Fibroblast of lung (primary cell): Measurements from ENCODE around the gene DLK2. TPM values are rescaled to one million over a fixed set of nuclear protein-coding genes. Genes with fewer than 3 reads are reported as not detected.

Experiments used
- DNase-seq, 2 donors: peaks; one replicate each; pipeline versions ENCODE4 v3.0.0 to v3.0.0-alpha.2; 2010; ENCODE audit warnings: low read depth in 2 of 2
- H2AFZ ChIP-seq: 2 replicates; pipeline ENCODE4 v1.5.1; 2012; ENCODE audit warnings: low read length, control low read depth, inconsistent platforms
- H3K27ac ChIP-seq: 2 replicates; pipeline ENCODE4 v1.5.1; 2011; ENCODE audit warnings: low read length, control low read depth; ENCODE audit not compliant: insufficient read depth
- H3K27me3 ChIP-seq: 2 replicates; pipeline ENCODE4 v1.5.1; 2011; ENCODE audit warnings: mild to moderate bottlenecking, low read length; ENCODE audit not compliant: control insufficient read depth, insufficient read depth
- H3K36me3 ChIP-seq: 2 replicates; pipeline ENCODE4 v1.5.1; 2011; ENCODE audit warnings: low read length; ENCODE audit not compliant: control insufficient read depth, insufficient read depth
- H3K4me1 ChIP-seq: 2 replicates; pipeline ENCODE4 v1.5.1; 2011; ENCODE audit warnings: low read length; ENCODE audit not compliant: control insufficient read depth, insufficient read depth; ENCODE audit errors: extremely low read depth
- H3K4me2 ChIP-seq: 2 replicates; pipeline ENCODE4 v1.5.1; 2011; ENCODE audit warnings: low read length, control low read depth; ENCODE audit not compliant: insufficient read depth; ENCODE audit errors: extremely low read depth
- H3K4me3 ChIP-seq, 4 experiments: fragments of 200-600 bp in 1 of 4; sonication (generic) in 1 of 4; replicated peaks in 1 of 4; 2 replicates each; pipeline ENCODE4 v1.5.1; 2011 to 2016; ENCODE audit warnings: low read length in 4 of 4, low read depth in 3 of 4, mild to moderate bottlenecking in 3 of 4, control low read depth in 2 of 4, inconsistent platforms in 1 of 4, mixed read lengths in 1 of 4; ENCODE audit not compliant: insufficient read depth in 1 of 4; ENCODE audit errors: control extremely low read depth in 1 of 4
- H3K79me2 ChIP-seq: 2 replicates; pipeline ENCODE4 v1.5.1; 2012; ENCODE audit warnings: mild to moderate bottlenecking, low read length, inconsistent platforms; ENCODE audit not compliant: control insufficient read depth, insufficient read depth
- H3K9ac ChIP-seq: 2 replicates; pipeline ENCODE4 v1.5.1; 2011; ENCODE audit warnings: mild to moderate bottlenecking, low read length, control low read depth; ENCODE audit not compliant: insufficient read depth
- H3K9me3 ChIP-seq: 2 replicates; pipeline ENCODE4 v1.5.1; 2012; ENCODE audit warnings: low read depth, low read length; ENCODE audit not compliant: control insufficient read depth, insufficient read depth
- H4K20me1 ChIP-seq: 2 replicates; pipeline ENCODE4 v1.5.1; 2011; ENCODE audit warnings: low read length; ENCODE audit not compliant: control insufficient read depth, insufficient read depth; ENCODE audit errors: extremely low read depth
- CTCF ChIP-seq, 2 donors: IDR thresholded peaks in 1 of 2; conservative IDR thresholded peaks in 1 of 2; 1 replicate in 1 of 2; 2 replicates in 1 of 2; pipeline ENCODE4 v1.5.1; 2011 to 2012; ENCODE audit warnings: low read length in 2 of 2, control low read depth in 1 of 2, inconsistent platforms in 1 of 2, low read depth in 1 of 2, mild to moderate bottlenecking in 1 of 2
- EZH2 ChIP-seq: IDR thresholded peaks from 2 replicates; pipeline ENCODE4 v1.5.1; 2012; ENCODE audit warnings: low read length, control low read depth, mild to moderate bottlenecking; ENCODE audit errors: missing control alignments
- polyA plus RNA-seq, 2 donors: library from polyadenylated mRNA; depleted of rRNA in 1 of 2; stranded (reverse) in 1 of 2; unstranded in 1 of 2; fragments of >200 nt; gene quantifications; 2 replicates each; pipeline ENCODE4 v1.2.1, GENCODE V29; 2011 to 2012; ENCODE audit warnings: missing spikeins in 1 of 2
- total RNA-seq: library from RNA; depleted of rRNA; stranded (reverse); fragments of >200 nt; gene quantifications from 2 replicates; pipeline ENCODE4 v1.2.1, GENCODE V29; 2014

The DLK2 gene
- total and polyA plus RNA-seq, 2 donors (not counting 1 experiment from before 2014, with no cell fraction given) = 0.17 to 0.23 TPM

GRCh38 chr6:43488667-43489276 is 33.4 kb upstream of the DLK2 start:
- H4K20me1 ChIP-seq = no peaks in the 10 kb centered on the region
- no peak overlapping the region for H3K27ac ChIP-seq
- H3K27me3 ChIP-seq = no peaks in the 10 kb centered on the region
- peaks cover 13% of the 10 kb centered on the region for H3K4me1 ChIP-seq
- H3K79me2 ChIP-seq = peaks cover 12% of the 10 kb centered on the region
- H3K9me3 ChIP-seq = no peaks in the 10 kb centered on the region
- no peaks in the 10 kb centered on the region for H3K36me3 ChIP-seq
- TF ChIP-seq EZH2 = no peak
- no peak for TF ChIP-seq CTCF (conservative IDR thresholded peaks at IDR 0.05 in 1 of 2, IDR thresholded peaks at IDR 0.05 in 1 of 2; ENCODE audit: low read depth in 1 of 2, low read length in 2 of 2)
- H3K4me3 ChIP-seq = no peak overlapping the region
- no peak overlapping the region for H2AFZ ChIP-seq
- peak overlapping the region; percentile 32 for H3K4me2 ChIP-seq
- H3K9ac ChIP-seq = no peak overlapping the region
- DNase-seq = peak in 1 of 2 donors; percentile 19

GRCh38 chr6:43481591-43482236 is 26.4 kb upstream of the DLK2 start:
- Histone ChIP-seq H3K27ac (no peak overlapping the region), H3K9ac (no peak overlapping the region), H3K4me2 (no peak overlapping the region), H3K36me3 (peaks cover 2% of the 10 kb centered on the region), H2AFZ (no peak overlapping the region), H4K20me1 (no peaks in the 10 kb centered on the region), H3K27me3 (no peaks in the 10 kb centered on the region), H3K4me1 (peaks cover 12% of the 10 kb centered on the region), H3K9me3 (no peaks in the 10 kb centered on the region), H3K4me3 (no peak overlapping the region), H3K79me2 (peaks cover 28% of the 10 kb centered on the region)
- no peak for TF ChIP-seq CTCF (conservative IDR thresholded peaks at IDR 0.05 in 1 of 2, IDR thresholded peaks at IDR 0.05 in 1 of 2; ENCODE audit: low read depth in 1 of 2, low read length in 2 of 2)
- no peak for TF ChIP-seq EZH2
- no peak for DNase-seq

GRCh38 chr6:43481075-43481474 is 25.7 kb upstream of the DLK2 start:
- Histone ChIP-seq H3K4me3 (no peak overlapping the region), H3K9ac (no peak overlapping the region), H2AFZ (no peak overlapping the region), H4K20me1 (no peaks in the 10 kb centered on the region), H3K79me2 (peaks cover 28% of the 10 kb centered on the region), H3K4me2 (no peak overlapping the region), H3K4me1 (peaks cover 12% of the 10 kb centered on the region), H3K36me3 (peaks cover 2% of the 10 kb centered on the region), H3K9me3 (no peaks in the 10 kb centered on the region), H3K27me3 (no peaks in the 10 kb centered on the region), H3K27ac (no peak overlapping the region)
- TF ChIP-seq CTCF (conservative IDR thresholded peaks at IDR 0.05 in 1 of 2, IDR thresholded peaks at IDR 0.05 in 1 of 2; ENCODE audit: low read depth in 1 of 2, low read length in 2 of 2) = no peak
- no peak for TF ChIP-seq EZH2
- no peak for DNase-seq
